HEK293T (cell line): ENCODE measurements around the gene PAK5.

ENCODE experiments used
- CTCF ChIA-PET: fragments of 350-600 bp; formaldehyde crosslinking; extraction: SDS; loops from one replicate; lab custom pipeline; 2021; ENCODE audit warnings: antibody characterized with exemption, inconsistent platforms; lab: Yijun Ruan, JAX
- POLR2A ChIA-PET: fragments of 350-600 bp; formaldehyde crosslinking; extraction: SDS; loops from one replicate; lab custom pipeline; 2020; ENCODE audit warnings: antibody characterized with exemption, inconsistent platforms; lab: Yijun Ruan, JAX
- DNase-seq: peaks from one replicate; pipeline ENCODE4 v3.0.0; 2012; ENCODE audit warnings: mixed read lengths; ENCODE audit errors: extremely low spot score
- ARNT ChIP-seq: fragments of 450-650 bp; IDR thresholded peaks from 2 replicates; pipeline ENCODE4 v1.6.1; 2017; ENCODE audit warnings: mild to moderate bottlenecking
- BHLHE40 ChIP-seq: fragments of 450-650 bp; IDR thresholded peaks from 2 replicates; pipeline ENCODE4 v1.6.1; 2016; ENCODE audit warnings: mild to moderate bottlenecking, moderate library complexity, borderline replicate concordance
- CTBP1 ChIP-seq: fragments of 450-650 bp; IDR thresholded peaks from 2 replicates; pipeline ENCODE4 v1.6.1; 2016; ENCODE audit warnings: borderline replicate concordance
- ELF4 ChIP-seq: fragments of 450-650 bp; IDR thresholded peaks from 2 replicates; pipeline ENCODE4 v1.6.1; 2017; ENCODE audit warnings: antibody characterized with exemption
- FOXA1 ChIP-seq: fragments of 450-650 bp; IDR thresholded peaks from 2 replicates; pipeline ENCODE4 v1.6.1; 2016; ENCODE audit warnings: mild to moderate bottlenecking
- FOXK2 ChIP-seq: fragments of 450-650 bp; IDR thresholded peaks from 2 replicates; pipeline ENCODE4 v1.6.1; 2016; ENCODE audit warnings: mild to moderate bottlenecking
- FOXM1 ChIP-seq: fragments of 450-650 bp; IDR thresholded peaks from 2 replicates; pipeline ENCODE4 v1.6.1; 2017; ENCODE audit warnings: mild to moderate bottlenecking, borderline replicate concordance
- HDGF ChIP-seq: fragments of 450-650 bp; IDR thresholded peaks from 2 replicates; pipeline ENCODE4 v1.6.1; 2017; ENCODE audit warnings: antibody characterized with exemption, borderline replicate concordance
- L3MBTL2 ChIP-seq: fragments of 450-650 bp; conservative IDR thresholded peaks from 2 replicates; pipeline ENCODE4 v1.6.1; 2016; ENCODE audit warnings: mild to moderate bottlenecking
- LEF1 ChIP-seq: fragments of 450-650 bp; IDR thresholded peaks from 2 replicates; pipeline ENCODE4 v1.6.1; 2017; ENCODE audit warnings: mild to moderate bottlenecking, borderline replicate concordance
- NFRKB ChIP-seq: fragments of 450-650 bp; IDR thresholded peaks from 2 replicates; pipeline ENCODE4 v1.6.1; 2016; ENCODE audit warnings: mild to moderate bottlenecking, moderate library complexity
- SP1 ChIP-seq: fragments of 450-650 bp; IDR thresholded peaks from 2 replicates; pipeline ENCODE4 v1.6.1; 2017
- SUZ12 ChIP-seq: fragments of 450-650 bp; IDR thresholded peaks from 2 replicates; pipeline ENCODE4 v1.6.1; 2016; ENCODE audit warnings: mild to moderate bottlenecking
- TARDBP ChIP-seq: fragments of 450-650 bp; IDR thresholded peaks from 2 replicates; pipeline ENCODE4 v1.6.1; 2016
- ZNF384 ChIP-seq: fragments of 450-650 bp; IDR thresholded peaks from 2 replicates; pipeline ENCODE4 v1.6.1; 2016
- TF ChIP-seq, protein P1 (sequence below): fragments of 450-650 bp; IDR thresholded peaks from 2 replicates; pipeline ENCODE4 v1.6.1; 2016

Gene PAK5

GRCh38 chr20:9510911-9511310 is 328.0 kb downstream of the PAK5 start:
- no peak for TF ChIP-seq TARDBP
- TF ChIP-seq SP1: no peak
- no peak for TF ChIP-seq BHLHE40
- TF ChIP-seq NFRKB: no peak
- no peak for TF ChIP-seq CTBP1
- ChIA-PET POLR2A (no interaction called here), CTCF (no interaction called here)
- DNase-seq: no peak

GRCh38 chr20:9509246-9509645 is 329.6 kb downstream of the PAK5 start:
- no peak for TF ChIP-seq FOXA1
- no peak for TF ChIP-seq FOXM1
- no peak for TF ChIP-seq L3MBTL2
- TF ChIP-seq FOXK2: no peak
- TF ChIP-seq ELF4: no peak
- TF ChIP-seq HDGF: no peak
- TF ChIP-seq, protein P1, sequence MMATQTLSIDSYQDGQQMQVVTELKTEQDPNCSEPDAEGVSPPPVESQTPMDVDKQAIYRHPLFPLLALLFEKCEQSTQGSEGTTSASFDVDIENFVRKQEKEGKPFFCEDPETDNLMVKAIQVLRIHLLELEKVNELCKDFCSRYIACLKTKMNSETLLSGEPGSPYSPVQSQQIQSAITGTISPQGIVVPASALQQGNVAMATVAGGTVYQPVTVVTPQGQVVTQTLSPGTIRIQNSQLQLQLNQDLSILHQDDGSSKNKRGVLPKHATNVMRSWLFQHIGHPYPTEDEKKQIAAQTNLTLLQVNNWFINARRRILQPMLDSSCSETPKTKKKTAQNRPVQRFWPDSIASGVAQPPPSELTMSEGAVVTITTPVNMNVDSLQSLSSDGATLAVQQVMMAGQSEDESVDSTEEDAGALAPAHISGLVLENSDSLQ: no peak
- TF ChIP-seq ARNT: no peak
- no peak for TF ChIP-seq LEF1
- no peak for TF ChIP-seq SP1
- TF ChIP-seq BHLHE40: no peak
- no peak for TF ChIP-seq CTBP1
- ChIA-PET POLR2A (no interaction called here), CTCF (no interaction called here)
- no peak for DNase-seq

DNA sequence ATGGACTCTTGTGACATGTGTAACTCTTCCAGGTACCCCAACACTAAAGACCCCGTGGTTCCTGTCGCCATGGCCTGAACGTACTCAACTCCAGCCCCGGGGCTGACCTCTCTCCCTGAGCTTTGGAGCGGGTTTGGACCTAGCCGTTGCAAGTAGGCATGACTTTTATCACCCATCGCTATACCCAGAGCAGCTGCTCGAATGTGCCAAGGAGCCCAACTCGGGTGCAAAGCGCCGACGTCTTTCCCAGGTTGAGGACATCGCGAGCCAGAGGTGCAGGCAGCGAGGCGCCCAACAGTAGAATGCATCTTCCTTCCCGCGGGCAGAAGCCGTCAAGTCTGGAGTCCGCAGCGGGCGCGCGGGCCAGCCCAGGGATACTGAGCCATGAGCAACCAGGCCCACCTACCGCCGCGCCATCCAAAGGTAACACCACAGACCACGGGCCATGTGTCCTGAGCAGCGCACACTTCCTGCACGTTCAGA is 330.1 kb downstream of the PAK5 start:
- DNase-seq: no peak
- ChIA-PET CTCF (no interaction called here), POLR2A (no interaction called here)
- no peak for TF ChIP-seq FOXM1
- TF ChIP-seq, protein P1: no peak
- no peak for TF ChIP-seq HDGF
- TF ChIP-seq ZNF384: no peak
- TF ChIP-seq TARDBP: no peak
- no peak for TF ChIP-seq L3MBTL2
- no peak for TF ChIP-seq FOXK2
- TF ChIP-seq FOXA1: no peak
- TF ChIP-seq BHLHE40: no peak
- TF ChIP-seq ELF4: no peak
- TF ChIP-seq NFRKB: no peak
- TF ChIP-seq SUZ12: no peak
- TF ChIP-seq CTBP1: no peak
- TF ChIP-seq LEF1: no peak
- TF ChIP-seq SP1: no peak

DNA sequence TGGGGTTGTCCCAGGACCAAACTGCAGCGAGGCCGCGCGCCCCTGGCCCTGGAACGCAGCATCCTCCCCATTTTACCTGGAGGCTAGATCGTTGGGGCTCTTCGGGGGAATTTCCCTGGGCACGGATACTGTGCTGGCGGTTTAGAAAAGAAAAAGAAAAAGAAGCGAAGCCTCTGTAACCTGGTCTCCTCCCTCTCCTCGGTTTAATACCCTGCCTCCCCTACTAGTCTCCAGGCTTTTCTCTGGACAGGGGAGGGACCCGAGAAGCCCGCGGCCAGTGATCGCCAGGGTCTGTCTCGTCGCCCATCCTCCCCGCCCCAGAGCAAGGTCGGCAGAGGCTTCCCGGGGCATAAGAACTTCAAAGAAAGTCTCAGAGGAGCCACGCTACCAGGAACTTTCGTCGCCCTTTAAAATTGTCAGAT is 330.6 kb downstream of the PAK5 start:
- TF ChIP-seq FOXM1: no peak
- TF ChIP-seq CTBP1: no peak
- no peak for TF ChIP-seq NFRKB
- POLR2A ChIA-PET: no interaction called here
- CTCF ChIA-PET: no interaction called here
- DNase-seq: no peak

DNA sequence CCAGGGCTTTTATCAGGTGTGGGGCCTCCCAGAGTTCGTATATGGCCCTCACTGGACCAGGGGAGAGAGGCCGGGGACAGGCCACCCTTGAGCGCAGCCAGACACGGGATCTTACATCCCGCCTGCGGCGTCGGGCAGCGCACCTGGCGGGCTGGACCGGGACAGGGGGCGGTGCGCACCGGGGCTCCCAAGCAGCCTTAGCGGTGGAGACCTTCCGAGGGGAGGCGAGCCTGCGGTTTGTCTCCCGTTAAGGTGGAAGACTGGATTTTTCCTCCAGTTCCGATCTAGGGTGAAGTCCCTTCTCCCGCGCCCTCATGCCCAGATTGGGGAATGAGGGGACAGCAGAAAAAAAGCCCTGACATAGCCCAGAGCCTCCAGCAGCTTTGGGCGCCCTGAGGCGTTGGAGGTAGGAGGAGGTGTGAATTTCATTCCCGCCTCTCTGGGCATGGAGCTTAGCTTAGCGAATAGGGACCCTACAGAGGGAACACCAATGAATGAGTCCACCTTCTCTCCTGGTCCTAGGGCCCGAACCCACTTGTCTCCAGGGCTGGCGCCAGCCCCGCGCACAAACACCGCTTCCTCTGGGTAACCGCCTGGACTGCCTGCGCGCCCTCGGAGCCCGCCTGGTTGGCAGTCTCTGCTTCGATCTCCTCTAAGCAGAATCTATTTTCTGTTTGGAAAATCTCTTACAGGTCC is 331.2 kb downstream of the PAK5 start:
- ChIA-PET CTCF (no interaction called here), POLR2A (no interaction called here)
- no peak for DNase-seq
- TF ChIP-seq BHLHE40: no peak
- no peak for TF ChIP-seq LEF1

DNA sequence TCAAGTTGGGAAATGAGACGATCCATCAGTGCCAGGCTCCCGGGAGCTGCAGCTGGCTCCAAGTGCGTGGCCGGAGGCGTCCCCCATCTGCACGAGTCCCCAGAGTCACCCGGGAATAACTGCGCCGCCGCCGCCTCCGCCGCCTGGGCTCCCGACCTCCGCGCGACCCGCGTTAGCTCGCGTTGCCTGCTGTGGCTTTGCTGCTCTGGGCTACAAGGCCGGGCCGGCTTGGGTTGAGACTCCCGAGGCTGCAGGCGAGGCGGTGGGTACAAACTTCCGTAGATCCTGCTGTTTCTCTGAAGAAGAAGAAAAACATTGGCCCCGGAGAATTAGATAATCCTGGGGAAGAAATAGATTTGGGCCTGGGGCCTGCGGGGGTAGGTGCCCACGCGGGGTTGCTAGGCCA is 331.9 kb downstream of the PAK5 start:
- DNase-seq: no peak
- ChIA-PET POLR2A (no interaction called here), CTCF (no interaction called here)
- TF ChIP-seq SP1: no peak
- no peak for TF ChIP-seq FOXA1
- no peak for TF ChIP-seq NFRKB
- TF ChIP-seq, protein P1: no peak
- no peak for TF ChIP-seq ELF4

- CTCF ChIA-PET: no interaction called here
- no peak for DNase-seq
- POLR2A ChIA-PET: no interaction called here
- no peak for TF ChIP-seq NFRKB
- TF ChIP-seq ELF4: no peak
- TF ChIP-seq CTBP1: no peak
- no peak for TF ChIP-seq FOXA1
- no peak for TF ChIP-seq SUZ12
- no peak for TF ChIP-seq ZNF384
- TF ChIP-seq FOXK2: no peak
- TF ChIP-seq, protein P1: no peak
- TF ChIP-seq LEF1: no peak
- no peak for TF ChIP-seq SP1
- no peak for TF ChIP-seq TARDBP
Measured at GRCh38 chr20:9506280-9506821, 332.5 kb downstream of the PAK5 start.
